Measurements from ENCODE around the gene RIPK3.

Gene RIPK3

DNA sequence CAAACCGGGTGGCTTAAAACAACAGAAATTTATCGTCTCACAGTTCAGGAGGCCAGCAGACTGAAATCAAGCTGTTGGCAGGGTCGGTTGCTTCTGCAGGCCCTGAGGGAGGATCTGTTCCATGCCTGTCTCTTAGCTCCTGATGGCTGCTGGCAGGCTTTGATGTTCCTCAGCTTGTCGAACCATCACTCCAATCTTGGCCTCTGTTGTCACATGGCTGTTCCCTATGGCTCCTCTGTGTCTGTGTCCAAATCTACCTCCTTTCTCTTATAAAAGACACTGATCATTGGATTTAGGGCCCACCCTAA, 42.2 kb upstream of the RIPK3 start:
- H3K4me3 ChIP-seq (ENCODE audit: low read depth, low read length): no peak overlapping the region
- TF ChIP-seq, protein P1, sequence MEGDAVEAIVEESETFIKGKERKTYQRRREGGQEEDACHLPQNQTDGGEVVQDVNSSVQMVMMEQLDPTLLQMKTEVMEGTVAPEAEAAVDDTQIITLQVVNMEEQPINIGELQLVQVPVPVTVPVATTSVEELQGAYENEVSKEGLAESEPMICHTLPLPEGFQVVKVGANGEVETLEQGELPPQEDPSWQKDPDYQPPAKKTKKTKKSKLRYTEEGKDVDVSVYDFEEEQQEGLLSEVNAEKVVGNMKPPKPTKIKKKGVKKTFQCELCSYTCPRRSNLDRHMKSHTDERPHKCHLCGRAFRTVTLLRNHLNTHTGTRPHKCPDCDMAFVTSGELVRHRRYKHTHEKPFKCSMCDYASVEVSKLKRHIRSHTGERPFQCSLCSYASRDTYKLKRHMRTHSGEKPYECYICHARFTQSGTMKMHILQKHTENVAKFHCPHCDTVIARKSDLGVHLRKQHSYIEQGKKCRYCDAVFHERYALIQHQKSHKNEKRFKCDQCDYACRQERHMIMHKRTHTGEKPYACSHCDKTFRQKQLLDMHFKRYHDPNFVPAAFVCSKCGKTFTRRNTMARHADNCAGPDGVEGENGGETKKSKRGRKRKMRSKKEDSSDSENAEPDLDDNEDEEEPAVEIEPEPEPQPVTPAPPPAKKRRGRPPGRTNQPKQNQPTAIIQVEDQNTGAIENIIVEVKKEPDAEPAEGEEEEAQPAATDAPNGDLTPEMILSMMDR (IDR thresholded peaks at IDR 0.05; ENCODE audit: control insufficient read depth, extremely low read depth, insufficient read depth): no peak
- DNase-seq (ENCODE audit: low read depth): no peak

DNA sequence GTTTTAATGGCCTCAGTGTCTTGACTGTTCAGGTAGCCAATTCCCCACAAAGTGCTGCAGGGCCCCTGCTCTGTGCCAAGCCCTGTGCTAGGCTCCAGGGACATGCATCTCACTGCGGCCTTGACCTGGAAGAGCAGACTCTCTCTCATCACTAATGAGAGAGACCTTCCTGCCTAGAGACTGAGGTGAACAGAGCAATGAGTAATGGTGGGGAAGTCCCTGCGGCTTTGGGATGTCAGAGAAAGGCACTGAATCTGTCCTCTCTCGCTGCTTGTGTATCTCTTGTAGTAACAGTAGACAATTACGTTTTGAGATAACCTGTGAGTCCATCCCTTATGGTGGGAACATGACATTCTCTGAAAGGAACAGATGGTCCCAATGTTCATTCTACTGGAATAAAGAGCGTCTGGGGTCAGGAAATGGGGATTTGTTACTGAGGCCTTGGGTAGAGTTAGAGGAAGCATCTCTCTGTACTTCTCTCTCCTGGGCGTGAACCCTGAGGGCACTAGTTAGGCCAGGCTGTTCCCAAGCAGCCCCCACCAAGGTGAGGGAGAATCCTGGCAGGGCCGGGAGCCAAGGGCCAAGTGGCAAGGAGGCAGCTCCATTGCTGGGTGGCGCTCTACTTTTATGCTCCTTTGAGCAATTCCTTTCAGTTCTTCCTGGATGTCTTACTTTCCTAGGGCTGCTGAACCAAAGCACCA, 41.7 kb upstream of the RIPK3 start:
- DNase-seq (ENCODE audit: low read depth): no peak
- no peak overlapping the region for H3K4me3 ChIP-seq (ENCODE audit: low read depth, low read length)
- TF ChIP-seq, protein P1 (IDR thresholded peaks at IDR 0.05; ENCODE audit: control insufficient read depth, extremely low read depth, insufficient read depth): no peak

DNA sequence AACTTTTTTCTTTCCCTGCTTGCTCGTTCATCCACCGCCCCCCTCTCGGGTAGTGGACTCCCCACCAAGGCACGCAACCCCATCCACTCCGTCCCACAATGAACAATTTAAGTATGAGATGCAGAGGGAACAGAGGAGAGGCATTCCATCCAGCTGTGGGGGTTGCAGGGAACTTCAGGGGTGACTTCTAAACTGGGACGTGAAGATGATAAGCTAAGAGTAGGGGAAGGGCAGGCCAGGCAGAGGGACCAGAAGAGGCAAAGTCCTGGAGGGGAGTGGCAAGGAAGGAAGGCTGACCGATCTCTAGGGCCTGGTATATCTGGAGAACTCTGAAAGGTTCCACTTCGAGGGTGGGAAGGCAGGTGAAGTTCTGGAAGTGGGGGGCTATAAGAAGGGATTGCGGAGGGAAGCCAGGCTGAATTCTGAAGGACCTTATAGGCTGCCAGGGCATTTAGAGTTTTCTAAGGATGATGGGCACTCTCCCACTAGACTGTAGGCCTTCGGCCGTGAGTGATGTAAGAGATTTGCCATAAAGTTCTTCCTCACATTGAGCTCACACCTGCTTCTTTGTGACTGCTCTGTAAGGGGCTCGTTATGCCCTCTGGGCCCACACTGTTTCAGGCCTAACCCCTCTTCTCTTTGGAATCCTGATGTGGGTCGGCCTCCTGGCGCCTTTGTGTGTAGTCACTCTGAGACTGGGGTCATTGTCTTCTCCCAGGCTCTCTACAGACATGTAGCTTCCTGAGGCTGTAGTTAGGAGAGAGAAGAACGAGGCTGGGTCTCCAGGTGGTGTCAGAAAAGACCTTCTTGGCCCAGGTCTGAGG, 40.3 kb upstream of the RIPK3 start:
- no peak for DNase-seq (ENCODE audit: low read depth)
- TF ChIP-seq, protein P1 (IDR thresholded peaks at IDR 0.05; ENCODE audit: control insufficient read depth, extremely low read depth, insufficient read depth): no peak
- H3K4me3 ChIP-seq (ENCODE audit: low read depth, low read length): no peak overlapping the region

DNA sequence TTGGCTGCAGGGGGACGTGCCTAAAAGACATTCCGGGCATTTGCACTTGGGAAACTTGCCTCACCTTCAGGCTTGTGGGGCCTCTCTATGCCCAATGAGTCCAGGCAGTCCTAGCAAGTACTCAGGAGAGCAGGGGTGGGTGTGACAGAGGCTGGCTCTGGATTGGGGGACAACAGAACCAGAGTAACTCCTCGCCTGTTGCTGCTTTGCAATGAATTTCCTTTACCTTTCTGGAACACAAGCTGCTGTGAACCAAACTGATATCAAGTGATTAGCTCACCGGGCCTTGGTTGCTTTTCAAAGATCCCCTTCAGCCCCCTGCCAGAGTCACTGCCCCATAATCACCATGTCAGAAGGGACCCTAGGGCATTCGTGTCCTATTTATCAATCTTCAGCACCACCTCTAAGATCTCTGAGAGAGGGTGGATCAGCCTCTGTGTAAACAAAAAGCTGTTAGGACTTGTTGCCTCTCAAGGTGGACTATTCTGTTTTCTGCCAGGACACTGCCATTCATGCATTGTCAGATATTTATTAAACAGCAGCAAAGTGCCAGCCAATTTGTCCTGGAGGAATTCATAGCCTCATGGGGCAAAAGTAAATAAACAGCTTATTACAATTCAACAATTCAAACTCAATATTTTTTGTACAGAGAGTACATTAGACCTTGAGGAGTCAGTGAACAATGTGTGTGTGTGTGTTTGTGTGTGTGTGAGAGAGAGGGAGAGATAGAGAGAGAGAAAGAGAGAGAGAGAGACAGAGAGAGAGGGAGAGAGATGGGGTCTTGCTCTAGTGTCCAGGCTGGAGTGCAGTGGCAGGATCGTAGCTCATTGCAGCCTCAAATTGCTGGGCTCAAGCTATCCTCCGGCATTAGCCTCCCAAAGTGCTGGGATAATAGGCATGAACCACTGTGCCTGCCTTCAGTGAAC, 39.5 kb upstream of the RIPK3 start:
- H3K4me3 ChIP-seq (ENCODE audit: low read depth, low read length): no peak overlapping the region
- no peak for DNase-seq (ENCODE audit: low read depth)
- TF ChIP-seq, protein P1 (IDR thresholded peaks at IDR 0.05; ENCODE audit: control insufficient read depth, extremely low read depth, insufficient read depth): no peak

DNA sequence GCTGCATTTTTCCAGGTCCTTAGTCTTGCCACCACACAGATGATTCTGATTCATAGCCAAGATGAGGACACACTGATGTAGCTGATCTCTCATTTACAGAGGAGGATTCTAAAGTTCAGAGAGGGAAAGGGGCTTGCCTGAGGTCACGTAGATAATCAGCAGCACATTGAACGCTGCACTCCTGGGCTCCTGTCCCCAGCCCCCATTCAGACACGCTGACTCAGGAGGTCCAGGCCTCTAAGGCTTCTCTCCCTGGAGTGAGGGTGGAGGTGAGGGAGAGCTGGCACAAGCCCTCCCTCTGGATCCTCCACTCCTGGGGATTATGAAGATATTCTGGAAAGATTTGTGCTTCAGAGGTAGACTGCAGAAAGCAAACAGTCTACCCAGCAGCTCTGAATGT, 38.5 kb upstream of the RIPK3 start:
- no peak overlapping the region for H3K4me3 ChIP-seq (ENCODE audit: low read depth, low read length)
- TF ChIP-seq, protein P1 (IDR thresholded peaks at IDR 0.05; ENCODE audit: control insufficient read depth, extremely low read depth, insufficient read depth): no peak
- DNase-seq (ENCODE audit: low read depth): no peak

DNA sequence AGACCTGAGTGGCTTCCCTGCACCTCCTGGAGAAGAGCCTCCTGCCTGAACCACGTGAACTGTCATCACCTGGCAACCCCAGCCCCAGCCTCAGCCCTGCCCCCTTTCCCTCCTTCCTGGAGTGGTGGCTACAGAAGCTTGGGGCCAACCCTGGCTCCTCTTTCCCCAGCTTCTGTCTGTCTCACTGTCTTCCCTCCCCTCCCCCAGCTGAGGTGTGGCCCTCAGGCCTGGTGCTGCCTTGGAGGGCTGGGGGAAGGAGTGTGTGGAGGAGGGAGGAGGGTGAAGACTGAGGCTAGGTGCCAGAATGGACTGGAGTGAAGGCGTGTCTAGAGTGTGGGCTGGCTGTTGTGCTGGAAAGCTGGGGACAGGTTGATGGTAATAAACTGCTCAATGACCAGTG, 37.9 kb upstream of the RIPK3 start:
- H3K4me3 ChIP-seq (ENCODE audit: low read depth, low read length): no peak overlapping the region
- DNase-seq (ENCODE audit: low read depth): no peak
- TF ChIP-seq, protein P1 (IDR thresholded peaks at IDR 0.05; ENCODE audit: control insufficient read depth, extremely low read depth, insufficient read depth): no peak
